ENCODE measurements around the gene PDE2A.
"Not testable (repeated sequence)": the region's sequence is repeated elsewhere in the genome, so short reads cannot be mapped to it uniquely, and the experiment has no call there.

DNA sequence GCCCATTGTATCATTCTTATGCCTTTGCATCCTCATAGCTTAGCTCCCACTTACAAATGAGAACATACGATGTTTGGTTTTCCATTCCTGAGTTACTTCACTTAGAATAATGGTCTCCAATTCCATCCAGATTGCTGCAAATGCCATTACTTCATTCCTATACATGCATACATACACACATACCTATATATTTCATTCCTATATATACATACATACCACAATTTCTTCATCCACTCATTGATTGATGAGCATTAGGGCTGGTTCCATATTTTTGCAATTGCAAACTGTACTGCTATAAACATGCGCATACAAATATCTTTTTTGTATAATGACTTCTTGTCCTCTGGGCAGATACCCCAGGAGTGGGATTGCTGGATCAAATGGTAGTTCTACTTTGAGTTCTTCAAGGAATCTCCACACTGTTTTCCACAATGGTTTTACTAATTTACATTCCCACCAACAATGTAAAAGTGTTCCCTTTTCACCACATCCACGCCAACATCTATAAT lies 119.2 kb downstream of the PDE2A start:
- TF ChIP-seq, protein P1, sequence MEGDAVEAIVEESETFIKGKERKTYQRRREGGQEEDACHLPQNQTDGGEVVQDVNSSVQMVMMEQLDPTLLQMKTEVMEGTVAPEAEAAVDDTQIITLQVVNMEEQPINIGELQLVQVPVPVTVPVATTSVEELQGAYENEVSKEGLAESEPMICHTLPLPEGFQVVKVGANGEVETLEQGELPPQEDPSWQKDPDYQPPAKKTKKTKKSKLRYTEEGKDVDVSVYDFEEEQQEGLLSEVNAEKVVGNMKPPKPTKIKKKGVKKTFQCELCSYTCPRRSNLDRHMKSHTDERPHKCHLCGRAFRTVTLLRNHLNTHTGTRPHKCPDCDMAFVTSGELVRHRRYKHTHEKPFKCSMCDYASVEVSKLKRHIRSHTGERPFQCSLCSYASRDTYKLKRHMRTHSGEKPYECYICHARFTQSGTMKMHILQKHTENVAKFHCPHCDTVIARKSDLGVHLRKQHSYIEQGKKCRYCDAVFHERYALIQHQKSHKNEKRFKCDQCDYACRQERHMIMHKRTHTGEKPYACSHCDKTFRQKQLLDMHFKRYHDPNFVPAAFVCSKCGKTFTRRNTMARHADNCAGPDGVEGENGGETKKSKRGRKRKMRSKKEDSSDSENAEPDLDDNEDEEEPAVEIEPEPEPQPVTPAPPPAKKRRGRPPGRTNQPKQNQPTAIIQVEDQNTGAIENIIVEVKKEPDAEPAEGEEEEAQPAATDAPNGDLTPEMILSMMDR (IDR thresholded peaks at IDR 0.05 in 4 of 5, conservative IDR thresholded peaks at IDR 0.05 in 1 of 5), result not testable (repeated sequence)
- TF ChIP-seq POLR2A (IDR thresholded peaks at IDR 0.05), result not testable (repeated sequence)

All from gastrocnemius medialis (tissue), 4 donors.